Trophoblast cell (in vitro differentiated cells and primary cell): ENCODE measurements around the gene ZNF331.

Experiments
- DNase-seq, 2 donors: peaks; one replicate each; pipeline ENCODE4 v3.0.0-alpha.2; 2016
- H2AFZ ChIP-seq: 2 replicates; pipeline ENCODE4 v1.6.1; 2013; ENCODE audit warnings: low read length, moderate library complexity, mild to moderate bottlenecking; ENCODE audit not compliant: insufficient read depth, poor library complexity
- H2AK5ac ChIP-seq: 2 replicates; pipeline ENCODE4 v1.6.1; 2013; ENCODE audit warnings: mild to moderate bottlenecking, low read length
- H2BK120ac ChIP-seq: 2 replicates; pipeline ENCODE4 v1.6.1; 2013; ENCODE audit warnings: low read length, mild to moderate bottlenecking, moderate library complexity; ENCODE audit not compliant: insufficient read depth, poor library complexity
- H2BK12ac ChIP-seq: 2 replicates; pipeline ENCODE4 v1.6.1; 2013; ENCODE audit warnings: mild to moderate bottlenecking, low read length, moderate library complexity
- H2BK5ac ChIP-seq: 2 replicates; pipeline ENCODE4 v1.6.1; 2013; ENCODE audit warnings: low read length, low read depth, moderate library complexity, mild to moderate bottlenecking; ENCODE audit not compliant: poor library complexity
- H3K14ac ChIP-seq: 2 replicates; pipeline ENCODE4 v1.6.1; 2013; ENCODE audit warnings: mild to moderate bottlenecking, low read length
- H3K18ac ChIP-seq: 2 replicates; pipeline ENCODE4 v1.6.1; 2013; ENCODE audit warnings: mild to moderate bottlenecking, low read length
- H3K23ac ChIP-seq: 2 replicates; pipeline ENCODE4 v1.6.1; 2013; ENCODE audit warnings: low read length
- H3K27ac ChIP-seq: 2 replicates; pipeline ENCODE4 v1.5.1; 2013; ENCODE audit warnings: low read depth, mild to moderate bottlenecking, inconsistent platforms, low read length, moderate library complexity
- H3K27me3 ChIP-seq: 2 replicates; pipeline ENCODE4 v1.6.1; 2013; ENCODE audit warnings: inconsistent platforms, mild to moderate bottlenecking, low read length, moderate library complexity; ENCODE audit not compliant: insufficient read depth
- H3K36me3 ChIP-seq, 2 experiments: 1 replicate in 1 of 2; 2 replicates in 1 of 2; pipeline ENCODE4 v1.6.1; 2013; ENCODE audit warnings: low read length in 2 of 2, mild to moderate bottlenecking in 2 of 2, moderate library complexity in 1 of 2; ENCODE audit not compliant: insufficient read depth in 2 of 2, control insufficient read depth in 1 of 2
- H3K4ac ChIP-seq: 2 replicates; pipeline ENCODE4 v1.6.1; 2013; ENCODE audit warnings: low read depth, mild to moderate bottlenecking, low read length, moderate library complexity
- H3K4me1 ChIP-seq, 2 experiments: 1 replicate in 1 of 2; 2 replicates in 1 of 2; pipeline ENCODE4 v1.6.1; 2013; ENCODE audit warnings: low read length in 2 of 2, mild to moderate bottlenecking in 2 of 2, moderate library complexity in 1 of 2; ENCODE audit not compliant: insufficient read depth in 2 of 2, control insufficient read depth in 1 of 2
- H3K4me2 ChIP-seq: 2 replicates; pipeline ENCODE4 v1.6.1; 2013; ENCODE audit warnings: inconsistent platforms, mild to moderate bottlenecking, low read length, moderate library complexity
- H3K4me3 ChIP-seq: 2 replicates; pipeline ENCODE4 v1.5.1; 2013; ENCODE audit warnings: mild to moderate bottlenecking, low read depth, low read length, inconsistent platforms
- H3K79me1 ChIP-seq: one replicate; pipeline ENCODE4 v1.6.1; 2013; ENCODE audit warnings: low read length
- H3K79me2 ChIP-seq: 2 replicates; pipeline ENCODE4 v1.6.1; 2013; ENCODE audit warnings: low read length, mild to moderate bottlenecking; ENCODE audit not compliant: control insufficient read depth, insufficient read depth, poor library complexity
- H3K9ac ChIP-seq: 2 replicates; pipeline ENCODE4 v1.6.1; 2013; ENCODE audit warnings: mild to moderate bottlenecking, low read length
- H3K9me3 ChIP-seq: 2 replicates; pipeline ENCODE4 v1.6.1; 2013; ENCODE audit warnings: low read depth, mild to moderate bottlenecking, control low read depth, inconsistent platforms, low read length; ENCODE audit not compliant: insufficient read depth
- H4K12ac ChIP-seq: 2 replicates; pipeline ENCODE4 v1.6.1; 2013; ENCODE audit warnings: low read depth, mild to moderate bottlenecking, low read length, moderate library complexity
- H4K8ac ChIP-seq: 2 replicates; pipeline ENCODE4 v1.6.1; 2013; ENCODE audit warnings: low read depth, mild to moderate bottlenecking, low read length, moderate library complexity
- H4K91ac ChIP-seq: one replicate; pipeline ENCODE4 v1.6.1; 2013; ENCODE audit warnings: low read depth, mild to moderate bottlenecking, low read length, moderate library complexity
- WGBS: extraction: QIAGEN DNeasy Blood & Tissue Kit; methylation state at CpG from one replicate; pipeline ENCODE4 v1.1.7; 2013; ENCODE audit warnings: missing lambda C conversion rate; ENCODE audit not compliant: insufficient read length, insufficient coverage; ENCODE audit errors: extremely low coverage; 5-methylcytosine and 5-hydroxymethylcytosine counted together

ZNF331 gene

DNA sequence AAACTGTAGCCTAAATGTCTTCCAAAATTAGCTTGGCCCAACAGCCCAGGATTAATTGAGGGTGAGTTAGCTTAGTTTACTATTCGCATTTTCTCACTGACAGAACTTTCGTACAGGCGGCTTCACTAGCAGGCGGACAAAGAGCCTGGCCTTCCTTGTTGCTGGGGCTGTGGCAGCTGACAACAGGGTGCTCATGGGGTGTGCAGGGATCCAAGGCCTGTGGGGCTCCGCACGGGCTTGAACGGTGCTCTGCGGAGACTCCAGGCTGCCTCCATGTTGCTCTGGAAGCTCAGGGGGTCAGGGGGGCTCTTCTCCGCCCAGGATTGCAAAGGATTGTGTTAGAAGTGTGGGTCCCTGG lies 57.5 kb downstream of the ZNF331 start:
- peak overlapping the region; percentile 64 for H4K8ac ChIP-seq
- H2AFZ ChIP-seq: peak overlapping the region; percentile 19
- H3K9ac ChIP-seq: no peak overlapping the region
- H3K4me1 ChIP-seq: peaks cover 13 to 14% of the 10 kb centered on the region in 2 experiments
- H2AK5ac ChIP-seq: peak overlapping the region; percentile 51
- no peaks in the 10 kb centered on the region for H3K36me3 ChIP-seq
- peak overlapping the region; percentile 26 for H3K18ac ChIP-seq
- H3K4me3 ChIP-seq: no peak overlapping the region
- H3K14ac ChIP-seq: peak overlapping the region; percentile 55
- H3K79me2 ChIP-seq: peaks cover 4% of the 10 kb centered on the region
- no peaks in the 10 kb centered on the region for H3K9me3 ChIP-seq
- no peak overlapping the region for H3K4me2 ChIP-seq
- peak overlapping the region; percentile 12 for H3K4ac ChIP-seq
- no peak overlapping the region for H4K12ac ChIP-seq
- no peak overlapping the region for H3K23ac ChIP-seq
- peak overlapping the region; percentile 85 for H2BK12ac ChIP-seq
- DNase-seq: no peak
- peak overlapping the region; percentile 92 for H4K91ac ChIP-seq
- peak overlapping the region; percentile 15 for H3K27ac ChIP-seq
- no CpG with 5 or more reads among the region's 9 CpGs for WGBS
- peaks cover 49% of the 10 kb centered on the region for H3K79me1 ChIP-seq
- H3K27me3 ChIP-seq: no peaks in the 10 kb centered on the region
- peak overlapping the region; percentile 54 for H2BK5ac ChIP-seq
- H2BK120ac ChIP-seq: peak overlapping the region; percentile 66

DNA sequence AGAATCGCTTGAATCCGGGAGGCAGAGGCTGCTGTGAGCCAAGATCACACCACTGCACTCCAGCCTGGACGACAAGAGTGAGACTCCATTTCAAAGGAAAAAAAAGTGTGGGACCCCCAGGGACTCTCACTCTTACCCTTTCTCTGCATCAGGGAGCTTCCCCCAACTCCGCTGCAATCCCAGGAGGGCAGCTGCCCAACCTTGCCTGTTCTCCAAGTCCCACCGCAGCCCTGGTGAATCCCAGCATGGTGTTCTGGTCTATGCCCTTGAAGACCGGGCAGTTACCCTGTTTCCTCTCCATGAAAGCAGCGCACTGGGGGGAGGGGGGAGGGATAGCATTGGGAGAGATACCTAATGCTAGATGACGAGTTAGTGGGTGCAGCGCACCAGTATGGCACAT lies 58.1 kb downstream of the ZNF331 start:
- DNase-seq: no peak
- H2BK12ac ChIP-seq: peak overlapping the region; percentile 81
- peak overlapping the region; percentile 68 for H3K18ac ChIP-seq
- H2BK5ac ChIP-seq: peak overlapping the region; percentile 33
- no peaks in the 10 kb centered on the region for H3K36me3 ChIP-seq
- H3K4me1 ChIP-seq: peaks cover 13 to 14% of the 10 kb centered on the region in 2 experiments
- no peak overlapping the region for H4K12ac ChIP-seq
- no peak overlapping the region for H3K9ac ChIP-seq
- no peak overlapping the region for H2AFZ ChIP-seq
- WGBS: no CpG with 5 or more reads among the region's 9 CpGs
- H4K91ac ChIP-seq: peak overlapping the region; percentile 92
- H3K4me2 ChIP-seq: no peak overlapping the region
- H3K23ac ChIP-seq: no peak overlapping the region
- no peaks in the 10 kb centered on the region for H3K9me3 ChIP-seq
- peak overlapping the region; percentile 8 for H4K8ac ChIP-seq
- no peak overlapping the region for H3K4me3 ChIP-seq
- peaks cover 4% of the 10 kb centered on the region for H3K79me2 ChIP-seq
- peak overlapping the region; percentile 66 for H2BK120ac ChIP-seq
- peak overlapping the region; percentile 55 for H3K14ac ChIP-seq
- H3K79me1 ChIP-seq: peaks cover 52% of the 10 kb centered on the region
- no peak overlapping the region for H3K4ac ChIP-seq
- H3K27me3 ChIP-seq: no peaks in the 10 kb centered on the region
- H3K27ac ChIP-seq: no peak overlapping the region
- peak overlapping the region; percentile 17 for H2AK5ac ChIP-seq

DNA sequence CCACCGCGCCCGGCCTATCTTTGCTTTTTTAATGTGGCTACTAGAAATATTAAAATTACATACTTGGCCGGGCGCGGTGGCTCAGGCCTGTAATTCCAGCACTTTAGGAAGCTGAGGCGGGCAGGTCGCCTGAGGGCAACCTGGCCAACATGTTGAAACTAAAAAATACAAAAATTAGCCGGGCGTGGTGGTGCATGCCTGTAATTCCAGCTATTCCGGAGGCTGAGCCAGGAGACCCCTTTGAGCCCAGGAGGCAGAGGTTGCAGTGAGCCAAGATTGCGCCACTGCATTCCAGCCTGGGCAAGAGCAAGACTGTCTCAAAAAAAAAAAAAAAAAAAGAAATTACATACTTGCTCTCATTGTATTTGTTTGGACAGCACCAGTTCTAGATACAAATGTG lies 59.1 kb downstream of the ZNF331 start:
- Histone ChIP-seq H3K36me3 (no peaks in the 10 kb centered on the region), H2BK12ac (no peak overlapping the region), H3K27me3 (no peaks in the 10 kb centered on the region), H3K14ac (no peak overlapping the region), H3K9ac (no peak overlapping the region), H3K18ac (no peak overlapping the region), H2BK120ac (peak overlapping the region; percentile 99), H3K23ac (no peak overlapping the region), H3K4ac (no peak overlapping the region), H4K12ac (no peak overlapping the region), H3K79me2 (peaks cover 4% of the 10 kb centered on the region), H2AK5ac (no peak overlapping the region), H3K4me1 (peaks cover 13 to 14% of the 10 kb centered on the region in 2 experiments), H3K79me1 (peaks cover 55% of the 10 kb centered on the region), H3K9me3 (no peaks in the 10 kb centered on the region), H2AFZ (no peak overlapping the region), H3K27ac (peak overlapping the region; percentile 95), H4K91ac (peak overlapping the region; percentile 99), H2BK5ac (peak overlapping the region; percentile 99), H4K8ac (no peak overlapping the region), H3K4me2 (no peak overlapping the region), H3K4me3 (no peak overlapping the region)
- peak; percentile 92 to 98 for DNase-seq
- WGBS: no CpG with 5 or more reads among the region's 12 CpGs

DNA sequence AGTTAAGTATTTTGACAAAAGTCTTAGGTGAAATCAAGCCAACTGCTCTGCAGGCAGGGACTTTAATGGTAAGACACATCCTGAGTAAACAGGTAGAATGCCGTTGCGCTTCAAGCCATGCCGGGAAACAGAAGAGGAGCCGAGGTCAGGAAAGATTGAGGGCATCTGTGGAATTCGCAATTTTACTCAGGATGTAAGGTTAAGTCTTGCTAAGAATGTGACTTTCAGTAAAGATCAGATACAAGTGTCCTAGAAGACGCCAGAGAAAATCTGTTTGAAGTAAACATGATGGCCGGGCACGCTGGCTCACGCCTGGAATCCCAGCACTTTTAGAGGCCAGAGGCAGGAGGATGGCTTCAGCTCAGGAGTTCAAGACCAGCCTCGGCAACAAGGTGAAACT lies 60.4 kb downstream of the ZNF331 start:
- peak; percentile 83 to 95 for DNase-seq
- WGBS: no CpG with 5 or more reads among the region's 10 CpGs
- peak overlapping the region; percentile 28 for H3K4ac ChIP-seq

More for the DNA sequence above, 60.4 kb downstream of the ZNF331 start:
- Histone ChIP-seq H3K4me3 (no peak overlapping the region), H3K4me2 (no peak overlapping the region), H3K9me3 (no peaks in the 10 kb centered on the region), H4K12ac (no peak overlapping the region), H3K18ac (peak overlapping the region; percentile 79), H4K91ac (peak overlapping the region; percentile 86), H3K23ac (no peak overlapping the region), H3K36me3 (no peaks in the 10 kb centered on the region), H2BK12ac (peak overlapping the region; percentile 90), H3K79me1 (peaks cover 57% of the 10 kb centered on the region), H2BK120ac (peak overlapping the region; percentile 77), H3K79me2 (peaks cover 8% of the 10 kb centered on the region), H2AFZ (no peak overlapping the region), H3K27ac (peak overlapping the region; percentile 95), H3K4me1 (peaks cover 13 to 17% of the 10 kb centered on the region in 2 experiments), H3K14ac (peak overlapping the region; percentile 54), H4K8ac (peak overlapping the region; percentile 74), H3K27me3 (no peaks in the 10 kb centered on the region), H2AK5ac (no peak overlapping the region), H2BK5ac (peak overlapping the region; percentile 94), H3K9ac (no peak overlapping the region)
